Measurements from ENCODE around the gene AQP12A. TPM values are rescaled to one million over a fixed set of nuclear protein-coding genes. Genes with fewer than 3 reads are reported as not detected.

The AQP12A gene
- total and polyA plus RNA-seq, 9 of the 15 experiments (the other 6 are each of a cell fraction or from before 2014, with no cell fraction given), result not detected

GRCh38 chr2:240646176-240646899 is 45.3 kb upstream of the AQP12A start (continued):
- TF ChIP-seq ZBTB40 (IDR thresholded peaks at IDR 0.05) (peak; percentile 45; the same call in 1 of the 2 replicates), ZBTB40 (CRISPR knock-in tag; IDR thresholded peaks at IDR 0.05) (no peak), ZNF507 (tag; conservative IDR thresholded peaks at IDR 0.05) (no peak), ATF1 (CRISPR knock-in tag; IDR thresholded peaks at IDR 0.05) (no peak), ATF1 (tag; IDR thresholded peaks at IDR 0.05) (peak; percentile 94), ELF1 (tag; IDR thresholded peaks at IDR 0.05) (no peak), CSDE1 (IDR thresholded peaks at IDR 0.05) (no peak), MECOM (CRISPR knock-in tag; IDR thresholded peaks at IDR 0.05) (0 out of 2 replicates have a peak, but pooled peaks have one; percentile 28), GABPB1 (CRISPR knock-in tag; IDR thresholded peaks at IDR 0.05) (peak; percentile 75), KHSRP (IDR thresholded peaks at IDR 0.05) (peak; percentile 54; the same call in 1 of the 2 replicates), MEIS2 (IDR thresholded peaks at IDR 0.05; ENCODE audit: partially characterized antibody) (peak; percentile 16), CREB1 (IDR thresholded peaks at IDR 0.05) (peak; percentile 84), CREB1 (CRISPR knock-in tag; IDR thresholded peaks at IDR 0.05) (peak; percentile 92), ZBTB12 (CRISPR knock-in tag; IDR thresholded peaks at IDR 0.05) (peak; percentile 78), ZNF217 (CRISPR knock-in tag; IDR thresholded peaks at IDR 0.05) (no peak), PML (IDR thresholded peaks at IDR 0.05; ENCODE audit: low read length) (no peak), MTA3 (IDR thresholded peaks at IDR 0.05; ENCODE audit: borderline replicate concordance) (peak; percentile 87), GABPA (tag; conservative IDR thresholded peaks at IDR 0.05; ENCODE audit: low read depth) (peak; percentile 70)
- TF ChIP-seq, protein P1, sequence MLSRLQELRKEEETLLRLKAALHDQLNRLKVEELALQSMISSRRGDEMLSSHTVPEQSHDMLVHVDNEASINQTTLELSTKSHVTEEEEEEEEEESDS (CRISPR knock-in tag; IDR thresholded peaks at IDR 0.05), result no peak
